Smooth muscle cell of the brain vasculature (primary cell): ENCODE data around the gene DOK7.

Experiments used
- DNase-seq: peaks from one replicate; pipeline ENCODE4 v3.0.0-alpha.2; 2012; ENCODE audit warnings: low read depth, low spot score

The DOK7 gene

GRCh38 chr4:3462790-3463415 is at the start of gene DOK7:
DOK7 (plus strand) TSS chr4:3463306; CDS start chr4:3463376, 70 bp downstream.
- no peak for DNase-seq

- DNase-seq, result no peak
Measured at GRCh38 chr4:3413675-3414420, 49.3 kb upstream of the DOK7 start.

GRCh38 chr4:3414421-3415279 is 48.5 kb upstream of the DOK7 start:
- DNase-seq, result no peak

GRCh38 chr4:3415471-3416141 is 47.5 kb upstream of the DOK7 start:
- DNase-seq, result no peak

- DNase-seq, result no peak
Measured at GRCh38 chr4:3416270-3416669, 46.8 kb upstream of the DOK7 start.

GRCh38 chr4:3416821-3417221 is 46.3 kb upstream of the DOK7 start:
- no peak for DNase-seq

GRCh38 chr4:3417448-3417847 is 45.7 kb upstream of the DOK7 start:
- no peak for DNase-seq

- DNase-seq, result no peak
Measured at GRCh38 chr4:3418029-3418762, 44.9 kb upstream of the DOK7 start.

GRCh38 chr4:3419836-3420605 is 43.1 kb upstream of the DOK7 start:
- DNase-seq, result no peak

GRCh38 chr4:3420606-3420955 is 42.5 kb upstream of the DOK7 start:
- DNase-seq, result no peak

- DNase-seq, result no peak
Measured at GRCh38 chr4:3420956-3421355, 42.1 kb upstream of the DOK7 start.

- no peak for DNase-seq
Measured at GRCh38 chr4:3421470-3421869, 41.6 kb upstream of the DOK7 start.

GRCh38 chr4:3422241-3422801 is 40.8 kb upstream of the DOK7 start:
- DNase-seq, result no peak

GRCh38 chr4:3422808-3423297 is 40.3 kb upstream of the DOK7 start:
- DNase-seq, result no peak

- DNase-seq, result no peak
Measured at GRCh38 chr4:3423406-3423805, 39.7 kb upstream of the DOK7 start.

GRCh38 chr4:3423952-3424351 is 39.2 kb upstream of the DOK7 start:
- no peak for DNase-seq

GRCh38 chr4:3424522-3425095 is 38.5 kb upstream of the DOK7 start:
- no peak for DNase-seq

- no peak for DNase-seq
Measured at GRCh38 chr4:3426465-3427133, 36.5 kb upstream of the DOK7 start.

- no peak for DNase-seq
Measured at GRCh38 chr4:3427134-3427476, 36.0 kb upstream of the DOK7 start.
